GM06990 (cell line): ENCODE measurements around the gene TMED7.
A peak's percentile ranks its signal among the peaks of the same experiment; 100 is the strongest.

Experiments
- DNase-seq: peaks from one replicate; pipeline ENCODE4 v3.0.0-alpha.2; 2011; ENCODE audit not compliant: insufficient read length; ENCODE audit errors: extremely low read depth
- H3K27me3 ChIP-seq: replicated peaks from 2 replicates; pipeline ENCODE4 v1.6.0; 2011; ENCODE audit warnings: low read length; ENCODE audit not compliant: control insufficient read depth, insufficient read depth
- H3K36me3 ChIP-seq: 2 replicates; pipeline ENCODE4 v1.5.1; 2011; ENCODE audit warnings: low read length; ENCODE audit not compliant: control insufficient read depth, insufficient read depth
- H3K4me3 ChIP-seq: replicated peaks from 2 replicates; pipeline ENCODE4 v1.5.1; 2011; ENCODE audit warnings: low read depth, mild to moderate bottlenecking, control low read depth, low read length
- CTCF ChIP-seq: IDR thresholded peaks from 2 replicates; pipeline ENCODE4 v1.5.1; 2011; ENCODE audit warnings: low read length, control low read depth, mild to moderate bottlenecking, inconsistent platforms; ENCODE audit not compliant: insufficient read depth, poor library complexity, severe bottlenecking

The TMED7 gene

GRCh38 chr5:115639377-115639776, 13.5 kb upstream of the TMED7 start:
- no peak for TF ChIP-seq CTCF
- H3K4me3 ChIP-seq = no peak overlapping the region
- no peak for DNase-seq
- H3K27me3 ChIP-seq = no peaks in the 10 kb centered on the region; the same call in 1 of the 2 replicates
- H3K36me3 ChIP-seq = no peaks in the 10 kb centered on the region

- Histone ChIP-seq H3K36me3 (no peaks in the 10 kb centered on the region), H3K4me3 (no peak overlapping the region), H3K27me3 (no peaks in the 10 kb centered on the region; the same call in none of the 2 replicates)
- no peak for DNase-seq
- TF ChIP-seq CTCF = no peak
These were observed 11.7 kb upstream of the TMED7 start for GRCh38 chr5:115637507-115637906.

- TF ChIP-seq CTCF = no peak
- Histone ChIP-seq H3K27me3 (no peaks in the 10 kb centered on the region; the same call in none of the 2 replicates), H3K36me3 (no peaks in the 10 kb centered on the region), H3K4me3 (no peak overlapping the region)
- no peak for DNase-seq
These were observed 10.2 kb upstream of the TMED7 start for GRCh38 chr5:115636008-115636407.

- DNase-seq = peak; percentile 39
- TF ChIP-seq CTCF = peak; percentile 95
- H3K36me3 ChIP-seq = no peaks in the 10 kb centered on the region
- no peaks in the 10 kb centered on the region; the same call in 1 of the 2 replicates for H3K27me3 ChIP-seq
- peak overlapping the region; percentile 40 for H3K4me3 ChIP-seq
These were observed 8.7 kb upstream of the TMED7 start for GRCh38 chr5:115634343-115635132.

GRCh38 chr5:115629903-115630302, 4.1 kb upstream of the TMED7 start:
- Histone ChIP-seq H3K36me3 (no peaks in the 10 kb centered on the region), H3K27me3 (no peaks in the 10 kb centered on the region; the same call in 1 of the 2 replicates), H3K4me3 (no peak overlapping the region)
- no peak for TF ChIP-seq CTCF
- DNase-seq = no peak

- H3K27me3 ChIP-seq = no peaks in the 10 kb centered on the region
- DNase-seq = no peak
- H3K4me3 ChIP-seq = no peak overlapping the region
- 0 out of 2 replicates have a peak, but pooled peaks cover 1% of the 10 kb centered on the region for H3K36me3 ChIP-seq
- TF ChIP-seq CTCF = no peak
These were observed 1.5 kb upstream of the TMED7 start for GRCh38 chr5:115627295-115627865.
